NCI-H146 treated with DMSO at 0.1 percent for 48 hours (cell line): Measurements from ENCODE around the gene FGF14.
"Not testable (repeated sequence)": the region's sequence is repeated elsewhere in the genome, so short reads cannot be mapped to it uniquely, and the experiment has no call there.

Experiments
- DNase-seq: peaks from one replicate; lab custom pipeline; 2025; ENCODE audit not compliant: unreplicated experiment; lab: John Stamatoyannopoulos, UW

Gene FGF14

GRCh38 chr13:101892296-101892695 lies 509.6 kb downstream of the FGF14 start:
- DNase-seq: no peak

- no peak for DNase-seq
These were observed 520.3 kb downstream of the FGF14 start for GRCh38 chr13:101881593-101881992.

GRCh38 chr13:101880581-101880980 lies 521.3 kb downstream of the FGF14 start:
- no peak for DNase-seq

GRCh38 chr13:101876951-101877350 lies 524.9 kb downstream of the FGF14 start:
- DNase-seq: no peak

- peak; percentile 99 for DNase-seq
These were observed 526.0 kb downstream of the FGF14 start for GRCh38 chr13:101875717-101876393.

GRCh38 chr13:101875091-101875490 lies 526.8 kb downstream of the FGF14 start:
- peak; percentile 57 for DNase-seq

- no peak for DNase-seq
These were observed 532.3 kb downstream of the FGF14 start for GRCh38 chr13:101869553-101869952.

GRCh38 chr13:101868585-101869469 lies 533.0 kb downstream of the FGF14 start:
- DNase-seq: peak; percentile 52

DNA sequence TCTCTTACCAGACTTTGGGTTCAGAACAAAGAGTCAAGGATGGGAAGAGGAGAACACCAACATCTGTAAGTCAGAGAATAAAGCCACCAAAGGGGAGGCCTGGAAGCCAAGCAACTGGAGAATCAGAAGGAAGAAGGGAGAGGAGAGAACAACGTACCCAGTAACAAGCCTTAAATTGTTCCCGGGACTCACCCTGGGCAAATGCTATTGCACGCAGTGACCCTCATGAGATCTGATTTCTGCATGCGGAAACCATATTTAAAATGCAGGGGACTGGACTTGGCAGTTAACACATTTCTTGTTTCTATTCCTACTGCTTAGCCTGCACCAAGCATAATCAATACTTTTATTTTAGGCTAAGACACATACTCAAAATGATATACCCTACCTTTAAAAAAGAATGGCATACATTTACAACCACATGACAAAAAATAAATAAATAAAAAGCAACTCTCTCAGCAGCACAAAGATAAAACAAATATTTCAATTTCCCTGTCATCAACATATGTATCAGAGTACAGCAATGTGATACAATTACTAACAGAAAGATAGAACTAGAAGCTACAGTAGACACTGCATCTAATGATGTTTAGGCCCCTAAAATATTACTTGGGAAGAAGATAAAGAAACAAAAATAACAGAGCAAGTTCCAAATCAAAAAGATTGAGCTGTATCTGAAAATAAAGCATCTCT lies 534.8 kb downstream of the FGF14 start:
- no peak for DNase-seq

- no peak for DNase-seq
These were observed 543.0 kb downstream of the FGF14 start for GRCh38 chr13:101858860-101859259.

DNA sequence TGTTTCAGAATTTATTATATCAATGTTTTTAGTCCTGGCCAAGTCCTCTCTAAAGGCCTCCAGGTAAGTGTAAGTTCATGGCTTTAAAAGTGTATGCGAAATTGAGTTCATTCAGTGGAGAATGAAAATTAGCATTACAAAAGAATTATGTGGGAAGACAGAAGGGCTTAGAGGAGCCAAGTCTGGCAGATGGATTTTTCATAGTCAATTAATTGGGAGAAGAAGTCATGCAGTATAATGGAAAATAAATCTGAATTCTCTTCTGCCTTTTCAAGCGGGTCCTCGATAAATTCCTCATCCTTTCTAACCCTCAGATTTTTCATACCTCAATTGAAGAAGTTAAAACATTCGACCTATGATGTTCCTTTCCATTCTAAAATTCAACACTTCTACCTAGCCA lies 555.1 kb downstream of the FGF14 start:
- DNase-seq: no peak

GRCh38 chr13:101846249-101846648 lies 555.6 kb downstream of the FGF14 start:
- no peak for DNase-seq

DNA sequence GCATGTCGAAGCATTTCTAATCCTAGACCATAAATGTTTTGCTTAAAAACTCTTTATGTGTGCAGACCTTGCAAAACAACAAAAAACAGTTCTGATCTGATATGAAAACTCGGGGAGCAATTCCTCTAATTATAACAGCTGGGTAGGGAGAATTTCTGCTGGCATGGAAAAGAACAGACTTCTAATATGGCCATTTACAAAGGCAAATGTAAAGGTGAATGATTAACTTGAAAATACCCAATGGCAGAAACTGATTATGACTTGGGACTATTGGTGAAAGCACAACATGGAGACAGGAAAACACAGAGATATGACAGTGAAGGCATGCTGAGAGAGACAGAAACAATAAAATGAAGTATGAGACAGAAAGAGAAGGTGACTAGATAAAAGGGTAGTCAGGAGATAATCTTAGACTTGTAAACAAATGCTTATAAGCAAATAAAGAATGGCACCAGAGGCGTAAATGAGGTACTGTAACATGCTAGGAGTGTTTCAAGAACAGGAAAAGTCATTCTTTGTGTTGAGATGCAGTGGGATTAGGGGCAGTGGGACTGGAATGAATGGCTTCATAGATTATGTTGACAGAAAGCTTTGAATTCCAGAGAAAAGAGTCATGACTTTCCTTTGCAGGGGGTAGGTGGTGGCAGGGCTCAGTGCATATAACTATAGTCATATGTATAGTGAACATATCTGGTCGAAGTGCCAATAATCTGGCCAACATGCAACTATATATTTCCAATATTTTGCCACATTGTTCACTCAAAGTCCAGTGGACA lies 556.4 kb downstream of the FGF14 start:
- no peak for DNase-seq

- peak; percentile 45 for DNase-seq
These were observed 560.1 kb downstream of the FGF14 start for GRCh38 chr13:101841698-101842097.

DNA sequence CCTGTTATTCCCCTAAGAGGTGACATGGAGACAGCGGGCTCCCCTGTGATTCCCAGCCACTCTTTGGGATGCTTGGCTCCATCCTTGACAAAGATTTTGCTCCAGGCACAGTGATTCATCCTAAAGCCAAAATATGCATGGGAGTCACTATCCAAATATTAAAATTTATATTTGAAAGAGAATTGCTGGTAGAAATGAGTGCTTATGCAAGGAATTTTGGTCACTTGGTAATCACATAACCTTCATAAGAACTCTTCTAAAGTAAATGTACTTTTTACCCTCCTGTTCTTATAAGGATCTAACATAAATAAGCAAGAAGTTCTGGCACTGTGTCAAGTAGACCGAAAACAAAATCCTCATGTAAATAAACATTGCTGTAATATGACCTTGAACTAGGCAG lies 563.5 kb downstream of the FGF14 start:
- DNase-seq: no peak

DNA sequence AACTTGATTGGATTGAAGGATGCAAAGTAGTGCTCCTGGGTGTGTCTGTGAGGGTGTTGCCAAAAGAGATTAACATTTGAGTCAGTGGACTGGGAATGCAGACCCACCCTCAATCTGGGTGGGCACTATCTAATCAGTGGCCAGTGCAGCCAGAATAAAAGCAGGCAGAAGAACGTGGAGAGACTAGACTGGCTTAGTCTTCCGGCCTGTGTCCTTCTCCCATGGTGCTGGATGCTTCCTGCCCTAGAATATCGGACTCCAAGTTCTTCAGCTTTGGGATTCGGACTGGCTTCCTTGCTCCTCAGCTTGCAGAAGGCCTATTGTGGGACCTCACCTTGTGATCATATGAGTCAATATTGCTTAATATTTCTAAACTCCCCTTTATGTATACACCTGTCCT lies 564.1 kb downstream of the FGF14 start:
- DNase-seq: not testable (repeated sequence)

DNA sequence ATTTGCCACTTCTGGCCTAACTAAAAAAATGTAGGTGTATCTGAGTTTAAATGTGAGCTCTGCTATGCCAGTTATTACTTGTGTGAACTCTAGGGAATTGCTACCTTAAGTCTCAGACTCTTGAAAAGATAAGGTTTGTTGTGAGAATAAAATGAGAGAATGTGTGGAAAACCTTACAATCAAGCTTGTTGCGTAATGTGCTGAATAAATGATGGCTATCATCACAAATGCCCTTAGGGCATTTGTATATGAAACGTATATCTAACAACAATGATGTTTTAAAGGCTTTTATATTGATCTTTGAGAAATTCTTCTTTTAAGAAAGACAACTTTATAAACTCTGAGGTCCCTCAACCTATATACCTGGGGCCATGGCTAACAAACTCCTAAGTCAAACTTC lies 564.6 kb downstream of the FGF14 start:
- DNase-seq: no peak

DNA sequence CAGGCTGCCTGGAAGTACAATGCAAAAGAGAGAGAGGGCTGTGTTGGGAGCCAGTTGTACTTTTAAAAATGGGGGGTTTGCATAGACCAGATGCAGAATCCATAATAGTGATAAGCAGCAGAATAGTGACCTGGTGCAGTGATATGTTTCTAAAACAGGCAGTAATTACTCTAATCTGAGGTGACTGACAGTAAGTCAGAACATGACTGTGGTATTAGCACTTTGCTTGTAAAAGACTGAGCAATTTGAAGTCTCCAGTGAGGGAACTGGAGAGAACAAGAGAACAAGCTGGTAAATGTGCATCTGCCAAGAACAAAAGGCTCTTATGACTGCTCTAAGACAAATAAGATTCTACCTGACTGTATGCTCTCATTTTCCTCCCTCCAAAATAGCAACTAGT lies 565.9 kb downstream of the FGF14 start:
- DNase-seq: no peak

- DNase-seq: no peak
These were observed 568.2 kb downstream of the FGF14 start for GRCh38 chr13:101833671-101834070.

DNA sequence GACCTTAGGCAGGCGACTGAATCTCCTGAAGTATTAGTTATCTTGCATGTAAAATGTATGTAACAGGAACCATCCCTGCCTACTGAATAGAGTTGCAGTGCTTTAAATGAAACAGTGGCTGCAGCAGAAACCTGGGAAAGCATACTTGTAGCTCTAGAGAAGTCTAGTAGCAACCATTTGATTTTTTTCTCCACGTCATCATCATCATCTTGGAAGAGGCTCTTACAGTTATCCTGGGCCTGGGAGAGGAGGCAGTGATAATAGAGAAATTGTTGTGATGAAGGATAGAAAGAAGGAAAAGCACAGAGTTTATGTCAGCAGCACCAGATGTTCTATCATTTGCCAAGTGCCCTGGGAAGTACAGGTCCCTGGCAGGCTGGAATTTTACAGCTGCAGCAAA lies 571.8 kb downstream of the FGF14 start:
- no peak for DNase-seq

- no peak for DNase-seq
These were observed 572.4 kb downstream of the FGF14 start for GRCh38 chr13:101829484-101829883.
